Liver (tissue), 3 donors: ENCODE results near the gene IL7R.

Experiments used
- RAD21 ChIP-seq, 2 donors: IDR thresholded peaks; 2 replicates each; pipeline ENCODE4 v1.6.1; 2016; ENCODE audit warnings: antibody characterized with exemption in 2 of 2, mild to moderate bottlenecking in 2 of 2
- TF ChIP-seq, protein P1 (sequence below): fragments of 150-350 bp; IDR thresholded peaks from 2 replicates; pipeline ENCODE4 v1.5.1; 2017; ENCODE audit warnings: improper control_type of control experiment, low read depth, low read length; ENCODE audit not compliant: missing input control
- donor health status: healthy.
- donor health status: healthy.

- TF ChIP-seq, protein P1, sequence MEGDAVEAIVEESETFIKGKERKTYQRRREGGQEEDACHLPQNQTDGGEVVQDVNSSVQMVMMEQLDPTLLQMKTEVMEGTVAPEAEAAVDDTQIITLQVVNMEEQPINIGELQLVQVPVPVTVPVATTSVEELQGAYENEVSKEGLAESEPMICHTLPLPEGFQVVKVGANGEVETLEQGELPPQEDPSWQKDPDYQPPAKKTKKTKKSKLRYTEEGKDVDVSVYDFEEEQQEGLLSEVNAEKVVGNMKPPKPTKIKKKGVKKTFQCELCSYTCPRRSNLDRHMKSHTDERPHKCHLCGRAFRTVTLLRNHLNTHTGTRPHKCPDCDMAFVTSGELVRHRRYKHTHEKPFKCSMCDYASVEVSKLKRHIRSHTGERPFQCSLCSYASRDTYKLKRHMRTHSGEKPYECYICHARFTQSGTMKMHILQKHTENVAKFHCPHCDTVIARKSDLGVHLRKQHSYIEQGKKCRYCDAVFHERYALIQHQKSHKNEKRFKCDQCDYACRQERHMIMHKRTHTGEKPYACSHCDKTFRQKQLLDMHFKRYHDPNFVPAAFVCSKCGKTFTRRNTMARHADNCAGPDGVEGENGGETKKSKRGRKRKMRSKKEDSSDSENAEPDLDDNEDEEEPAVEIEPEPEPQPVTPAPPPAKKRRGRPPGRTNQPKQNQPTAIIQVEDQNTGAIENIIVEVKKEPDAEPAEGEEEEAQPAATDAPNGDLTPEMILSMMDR, result no peak
- TF ChIP-seq RAD21 (IDR thresholded peaks at IDR 0.05), result no peak
These were observed 2.5 kb downstream of the IL7R start for GRCh38 chr5:35859101-35859661.
